Measurements from ENCODE around the gene FXYD5. TPM values are rescaled to one million over a fixed set of nuclear protein-coding genes. Genes with fewer than 3 reads are reported as not detected.

The FXYD5 gene
- total RNA-seq, 1 experiment from 2014 or later, result 33.6 TPM

- in situ Hi-C loops (cut with HindIII; ENCODE audit: low pct_unique_long_range_greater_than_20kb, low sequenced_read_pairs), result no loop called here
- ChIA-PET POLR2A (no interaction called here), CTCF (no interaction called here)
- Histone ChIP-seq H3K27ac (ENCODE audit: low read length) (no peak overlapping the region), H3K9me3 (ENCODE audit: control insufficient read depth, insufficient read depth, low read depth, low read length) (no peaks in the 10 kb centered on the region), H3K4me3 (ENCODE audit: low read depth in 2 of 2, low read length in 2 of 2) (no peak overlapping the region), H3K36me3 (ENCODE audit: control insufficient read depth, insufficient read depth, low read length) (no peaks in the 10 kb centered on the region), H3K4me1 (ENCODE audit: control insufficient read depth, insufficient read depth, low read length) (peaks cover 8% of the 10 kb centered on the region), H3K27me3 (ENCODE audit: control insufficient read depth, insufficient read depth, low read length) (no peaks in the 10 kb centered on the region)
- TF ChIP-seq POLR2AphosphoS5 (IDR thresholded peaks at IDR 0.05; ENCODE audit: low read depth, low read length) (no peak), SIN3A (IDR thresholded peaks at IDR 0.05; ENCODE audit: borderline replicate concordance, insufficient read depth, low read depth, low read length) (no peak), REST (IDR thresholded peaks at IDR 0.05; ENCODE audit: insufficient read depth in 1 of 2, low read depth in 2 of 2, low read length in 1 of 2) (no peak), TCF7L2 (IDR thresholded peaks at IDR 0.05; ENCODE audit: low read depth, low read length) (no peak)
- TF ChIP-seq, protein P1, sequence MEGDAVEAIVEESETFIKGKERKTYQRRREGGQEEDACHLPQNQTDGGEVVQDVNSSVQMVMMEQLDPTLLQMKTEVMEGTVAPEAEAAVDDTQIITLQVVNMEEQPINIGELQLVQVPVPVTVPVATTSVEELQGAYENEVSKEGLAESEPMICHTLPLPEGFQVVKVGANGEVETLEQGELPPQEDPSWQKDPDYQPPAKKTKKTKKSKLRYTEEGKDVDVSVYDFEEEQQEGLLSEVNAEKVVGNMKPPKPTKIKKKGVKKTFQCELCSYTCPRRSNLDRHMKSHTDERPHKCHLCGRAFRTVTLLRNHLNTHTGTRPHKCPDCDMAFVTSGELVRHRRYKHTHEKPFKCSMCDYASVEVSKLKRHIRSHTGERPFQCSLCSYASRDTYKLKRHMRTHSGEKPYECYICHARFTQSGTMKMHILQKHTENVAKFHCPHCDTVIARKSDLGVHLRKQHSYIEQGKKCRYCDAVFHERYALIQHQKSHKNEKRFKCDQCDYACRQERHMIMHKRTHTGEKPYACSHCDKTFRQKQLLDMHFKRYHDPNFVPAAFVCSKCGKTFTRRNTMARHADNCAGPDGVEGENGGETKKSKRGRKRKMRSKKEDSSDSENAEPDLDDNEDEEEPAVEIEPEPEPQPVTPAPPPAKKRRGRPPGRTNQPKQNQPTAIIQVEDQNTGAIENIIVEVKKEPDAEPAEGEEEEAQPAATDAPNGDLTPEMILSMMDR (IDR thresholded peaks at IDR 0.05), result no peak
- no TSS peak for BruUV-seq (replicated peaks)
- intact Hi-C loops (cut with micrococcal nuclease; ENCODE audit: unreplicated experiment), result no loop called here
- no peak for ATAC-seq
- DNase-seq (ENCODE audit: low read depth, low spot score), result no peak
Observed at GRCh38 chr19:35125749-35126623, 28.5 kb upstream of the FXYD5 start.

GRCh38 chr19:35126624-35126959 is 27.9 kb upstream of the FXYD5 start:
- ChIA-PET POLR2A (no interaction called here), CTCF (no interaction called here)
- Histone ChIP-seq H3K4me3 (ENCODE audit: low read depth in 2 of 2, low read length in 2 of 2) (no peak overlapping the region), H3K36me3 (ENCODE audit: control insufficient read depth, insufficient read depth, low read length) (no peaks in the 10 kb centered on the region), H3K27me3 (ENCODE audit: control insufficient read depth, insufficient read depth, low read length) (no peaks in the 10 kb centered on the region), H3K4me1 (ENCODE audit: control insufficient read depth, insufficient read depth, low read length) (peaks cover 8% of the 10 kb centered on the region), H3K9me3 (ENCODE audit: control insufficient read depth, insufficient read depth, low read depth, low read length) (no peaks in the 10 kb centered on the region), H3K27ac (ENCODE audit: low read length) (no peak overlapping the region)
- intact Hi-C loops (cut with micrococcal nuclease; ENCODE audit: unreplicated experiment), result no loop called here
- ATAC-seq, result no peak
- TF ChIP-seq, protein P1 (IDR thresholded peaks at IDR 0.05), result no peak
- BruUV-seq (replicated peaks), result no TSS peak
- in situ Hi-C loops (cut with HindIII; ENCODE audit: low pct_unique_long_range_greater_than_20kb, low sequenced_read_pairs), result no loop called here
- DNase-seq (ENCODE audit: low read depth, low spot score), result no peak
